Stimulated activated memory B cell treated with anti-CD40 and anti-IgM and Interleukin-4, amounts not matched to agents 10 μg/mL and 1 μg/mL and 100 μg/mL, for 72 hours (primary cell): ENCODE measurements around the gene RCOR1.
"Not testable (repeated sequence)": the region's sequence is repeated elsewhere in the genome, so short reads cannot be mapped to it uniquely, and the experiment has no call there.

Source experiments
- ATAC-seq: fragments of 150-1000 bp; cut with Tn5 transposase; 2 replicates; pipeline ENCODE4 v1.10.0; 2021
- H3K27ac Mint-ChIP-seq: one replicate; pipeline ENCODE4 v1.8.0; 2022; ENCODE audit warnings: mild to moderate bottlenecking, mixed read lengths
- H3K27me3 Mint-ChIP-seq: one replicate; pipeline ENCODE4 v1.8.0; 2022; ENCODE audit warnings: mixed read lengths
- H3K36me3 Mint-ChIP-seq: one replicate; pipeline ENCODE4 v1.8.0; 2022; ENCODE audit warnings: mixed read lengths
- H3K4me1 Mint-ChIP-seq: one replicate; pipeline ENCODE4 v1.8.0; 2022; ENCODE audit warnings: mixed read lengths
- H3K4me3 Mint-ChIP-seq: one replicate; pipeline ENCODE4 v1.8.0; 2022; ENCODE audit warnings: mild to moderate bottlenecking, moderate library complexity, mixed read lengths
- H3K9me3 Mint-ChIP-seq: one replicate; pipeline ENCODE4 v1.8.0; 2022; ENCODE audit warnings: mixed read lengths

Gene RCOR1

GRCh38 chr14:102594514-102595175 lies 2.2 kb downstream of the RCOR1 start:
- ATAC-seq = peak; percentile 34
- Mint-ChIP-seq H3K36me3 (peaks cover 5% of the 10 kb centered on the region), H3K9me3 (no peaks in the 10 kb centered on the region), H3K4me3 (peak overlapping the region; percentile 93), H3K27me3 (no peaks in the 10 kb centered on the region), H3K4me1 (peaks cover 41% of the 10 kb centered on the region), H3K27ac (peak overlapping the region; percentile 77)

GRCh38 chr14:102601378-102601925 lies 9.0 kb downstream of the RCOR1 start:
- no peak for ATAC-seq
- Mint-ChIP-seq H3K27ac (no peak overlapping the region), H3K27me3 (no peaks in the 10 kb centered on the region), H3K9me3 (no peaks in the 10 kb centered on the region), H3K36me3 (peaks cover 17% of the 10 kb centered on the region), H3K4me1 (peaks cover 32% of the 10 kb centered on the region), H3K4me3 (no peak overlapping the region)

- no peaks in the 10 kb centered on the region for H3K27me3 Mint-ChIP-seq
- H3K36me3 Mint-ChIP-seq = peaks cover 17% of the 10 kb centered on the region
- no peak for ATAC-seq
- H3K4me3 Mint-ChIP-seq = no peak overlapping the region
- H3K27ac Mint-ChIP-seq = no peak overlapping the region
- H3K9me3 Mint-ChIP-seq = no peaks in the 10 kb centered on the region
- peaks cover 44% of the 10 kb centered on the region for H3K4me1 Mint-ChIP-seq
Observed at GRCh38 chr14:102602421-102603292, 10.2 kb downstream of the RCOR1 start.

- ATAC-seq = no peak
- H3K4me3 Mint-ChIP-seq = no peak overlapping the region
- H3K36me3 Mint-ChIP-seq = peaks cover 17% of the 10 kb centered on the region
- peaks cover 52% of the 10 kb centered on the region for H3K4me1 Mint-ChIP-seq
- H3K27ac Mint-ChIP-seq = peak overlapping the region; percentile 40
- no peaks in the 10 kb centered on the region for H3K27me3 Mint-ChIP-seq
- no peaks in the 10 kb centered on the region for H3K9me3 Mint-ChIP-seq
Observed at GRCh38 chr14:102603293-102603907, 11.0 kb downstream of the RCOR1 start.

- no peak for ATAC-seq
- Mint-ChIP-seq H3K27me3 (no peaks in the 10 kb centered on the region), H3K4me1 (peaks cover 55% of the 10 kb centered on the region), H3K36me3 (peaks cover 13% of the 10 kb centered on the region), H3K9me3 (no peaks in the 10 kb centered on the region), H3K27ac (no peak overlapping the region), H3K4me3 (no peak overlapping the region)
Observed at GRCh38 chr14:102604183-102604582, 11.7 kb downstream of the RCOR1 start.

- Mint-ChIP-seq H3K9me3 (no peaks in the 10 kb centered on the region), H3K4me3 (no peak overlapping the region), H3K4me1 (peaks cover 50% of the 10 kb centered on the region), H3K27ac (no peak overlapping the region), H3K27me3 (no peaks in the 10 kb centered on the region), H3K36me3 (peaks cover 12% of the 10 kb centered on the region)
- ATAC-seq = no peak
Observed at GRCh38 chr14:102605029-102605428, 12.6 kb downstream of the RCOR1 start.

- ATAC-seq = peak; percentile 85
- Mint-ChIP-seq H3K27me3 (no peaks in the 10 kb centered on the region), H3K9me3 (no peaks in the 10 kb centered on the region), H3K36me3 (peaks cover 9% of the 10 kb centered on the region), H3K27ac (peak overlapping the region; percentile 57), H3K4me3 (no peak overlapping the region), H3K4me1 (peaks cover 57% of the 10 kb centered on the region)
Observed at GRCh38 chr14:102606296-102606695, 13.8 kb downstream of the RCOR1 start.

- peak; percentile 58 for ATAC-seq
- Mint-ChIP-seq H3K4me1 (peaks cover 60% of the 10 kb centered on the region), H3K4me3 (no peak overlapping the region), H3K36me3 (no peaks in the 10 kb centered on the region), H3K9me3 (no peaks in the 10 kb centered on the region), H3K27ac (peak overlapping the region; percentile 51), H3K27me3 (no peaks in the 10 kb centered on the region)
Observed at GRCh38 chr14:102608064-102608446, 15.6 kb downstream of the RCOR1 start.

GRCh38 chr14:102610968-102611811 lies 18.7 kb downstream of the RCOR1 start:
- no peak overlapping the region for H3K4me3 Mint-ChIP-seq
- no peak overlapping the region for H3K27ac Mint-ChIP-seq
- no peaks in the 10 kb centered on the region for H3K9me3 Mint-ChIP-seq
- peak; percentile 71 for ATAC-seq
- H3K4me1 Mint-ChIP-seq = peaks cover 44% of the 10 kb centered on the region
- H3K36me3 Mint-ChIP-seq = no peaks in the 10 kb centered on the region
- H3K27me3 Mint-ChIP-seq = no peaks in the 10 kb centered on the region

GRCh38 chr14:102616318-102616717 lies 23.9 kb downstream of the RCOR1 start:
- H3K27ac Mint-ChIP-seq = no peak overlapping the region

GRCh38 chr14:102616799-102617198 lies 24.4 kb downstream of the RCOR1 start:
- no peak overlapping the region for H3K4me3 Mint-ChIP-seq
- no peak overlapping the region for H3K27ac Mint-ChIP-seq
- no peak for ATAC-seq
- H3K27me3 Mint-ChIP-seq = no peaks in the 10 kb centered on the region
- H3K36me3 Mint-ChIP-seq = peaks cover 6% of the 10 kb centered on the region
- H3K9me3 Mint-ChIP-seq = no peaks in the 10 kb centered on the region
- H3K4me1 Mint-ChIP-seq = peaks cover 51% of the 10 kb centered on the region

More at GRCh38 chr14:102616318-102616717, 23.9 kb downstream of the RCOR1 start:
- Mint-ChIP-seq H3K4me1 (peaks cover 51% of the 10 kb centered on the region), H3K36me3 (peaks cover 6% of the 10 kb centered on the region), H3K27me3 (no peaks in the 10 kb centered on the region), H3K4me3 (no peak overlapping the region), H3K9me3 (no peaks in the 10 kb centered on the region)
- no peak for ATAC-seq

GRCh38 chr14:102619012-102619411 lies 26.6 kb downstream of the RCOR1 start:
- ATAC-seq, H3K4me3 Mint-ChIP-seq, H3K9me3 Mint-ChIP-seq, H3K36me3 Mint-ChIP-seq, H3K27me3 Mint-ChIP-seq, H3K27ac Mint-ChIP-seq: not testable (repeated sequence)
- H3K4me1 Mint-ChIP-seq = peaks cover 56% of the 10 kb centered on the region

- H3K36me3 Mint-ChIP-seq = peaks cover 6% of the 10 kb centered on the region
- no peak for ATAC-seq
- no peaks in the 10 kb centered on the region for H3K9me3 Mint-ChIP-seq
- no peak overlapping the region for H3K4me3 Mint-ChIP-seq
- H3K27ac Mint-ChIP-seq = no peak overlapping the region
- H3K27me3 Mint-ChIP-seq = no peaks in the 10 kb centered on the region
- peaks cover 62% of the 10 kb centered on the region for H3K4me1 Mint-ChIP-seq
Observed at GRCh38 chr14:102620413-102620812, 28.0 kb downstream of the RCOR1 start.

GRCh38 chr14:102622262-102622885 lies 29.9 kb downstream of the RCOR1 start:
- Mint-ChIP-seq H3K36me3 (peaks cover 13% of the 10 kb centered on the region), H3K4me3 (no peak overlapping the region), H3K27me3 (no peaks in the 10 kb centered on the region), H3K27ac (peak overlapping the region; percentile 11), H3K4me1 (peaks cover 65% of the 10 kb centered on the region), H3K9me3 (no peaks in the 10 kb centered on the region)
- ATAC-seq = no peak
